Colonic mucosa (tissue), 4 donors: ENCODE measurements around the gene TRAF3IP3. TPM values are rescaled to one million over a fixed set of nuclear protein-coding genes. Genes with fewer than 3 reads are reported as not detected.

Experiments used
- DNase-seq: peaks from one replicate; pipeline ENCODE4 v3.0.0-alpha.2; 2020
- H3K27ac ChIP-seq: fragments of 200-600 bp; one replicate; pipeline ENCODE4 v1.8.0; 2021
- H3K27me3 ChIP-seq: fragments of 200-600 bp; one replicate; pipeline ENCODE4 v1.8.0; 2021
- H3K36me3 ChIP-seq: fragments of 200-600 bp; one replicate; pipeline ENCODE4 v1.8.0; 2021
- H3K4me1 ChIP-seq: fragments of 200-600 bp; one replicate; pipeline ENCODE4 v1.8.0; 2021; ENCODE audit warnings: mild to moderate bottlenecking
- H3K4me3 ChIP-seq: fragments of 200-600 bp; one replicate; pipeline ENCODE4 v1.8.0; 2021
- H3K9ac ChIP-seq, 2 donors: one replicate each; pipeline ENCODE4 v1.7.0; 2013; ENCODE audit warnings: control low read depth in 2 of 2, low read depth in 2 of 2, low read length in 2 of 2
- H3K9me3 ChIP-seq: fragments of 200-600 bp; one replicate; pipeline ENCODE4 v1.8.0; 2021
- CTCF ChIP-seq: fragments of 200-600 bp; IDR thresholded peaks from one replicate; pipeline ENCODE4 v1.8.0; 2022; ENCODE audit warnings: antibody characterized with exemption, mild to moderate bottlenecking
- intact Hi-C: fragments of 100-400 bp; cut with DNase I; formaldehyde crosslinking; loops from one replicate; pipeline ENCODE4 v1.14.1; 2022
- total RNA-seq, 2 donors: library from RNA; stranded (reverse); fragmentation: NEBNext Ultra II Directional in 1 of 2; extraction: Animal tissue kit (Norgen Biotek cat#: 25700) in 1 of 2; gene quantifications; one replicate each; pipeline ENCODE4 v1.2.1, GENCODE V29; 2021
- donor health status: healthy.
- donor health status: DM: no; HTN: no; CAD: no.
- donor health status: DM: no; HTN: no; CAD: no.

The TRAF3IP3 gene
- total RNA-seq, 2 donors from 2014 or later = 2.0 to 3.2 TPM

GRCh38 chr1:209749670-209750323, 6.1 kb upstream of the TRAF3IP3 start:
- no peak overlapping the region for H3K27ac ChIP-seq

GRCh38 chr1:209751627-209752231, 4.1 kb upstream of the TRAF3IP3 start:
- no peak for TF ChIP-seq CTCF
- intact Hi-C loops = no loop called here
- Histone ChIP-seq H3K36me3 (no peaks in the 10 kb centered on the region), H3K4me3 (no peak overlapping the region), H3K27ac (no peak overlapping the region), H3K9ac (no peak overlapping the region), H3K27me3 (no peaks in the 10 kb centered on the region), H3K4me1 (peaks cover 4% of the 10 kb centered on the region), H3K9me3 (no peaks in the 10 kb centered on the region)
- DNase-seq = no peak

More at GRCh38 chr1:209749670-209750323, 6.1 kb upstream of the TRAF3IP3 start:
- no peak overlapping the region for H3K9ac ChIP-seq
- H3K9me3 ChIP-seq = no peaks in the 10 kb centered on the region
- no peaks in the 10 kb centered on the region for H3K27me3 ChIP-seq
- no peak for TF ChIP-seq CTCF
- H3K4me3 ChIP-seq = no peak overlapping the region
- intact Hi-C loops = loop anchor here (5.0 kb wide), 1 partner anchor 172 kb away; no protein-coding TSS in a partner anchor
- peaks cover 4% of the 10 kb centered on the region for H3K4me1 ChIP-seq
- H3K36me3 ChIP-seq = no peaks in the 10 kb centered on the region
- DNase-seq = no peak

- Histone ChIP-seq H3K4me1 (peaks cover 4% of the 10 kb centered on the region), H3K9me3 (no peaks in the 10 kb centered on the region), H3K4me3 (no peak overlapping the region), H3K36me3 (no peaks in the 10 kb centered on the region), H3K27me3 (no peaks in the 10 kb centered on the region), H3K27ac (no peak overlapping the region), H3K9ac (no peak overlapping the region)
- intact Hi-C loops = no loop called here
- no peak for DNase-seq
- TF ChIP-seq CTCF = no peak
These were observed 3.0 kb upstream of the TRAF3IP3 start for GRCh38 chr1:209752890-209753289.

- no peaks in the 10 kb centered on the region for H3K4me1 ChIP-seq
- intact Hi-C loops = no loop called here
- H3K9me3 ChIP-seq = no peaks in the 10 kb centered on the region
- H3K27ac ChIP-seq = peak overlapping the region; percentile 60
- H3K4me3 ChIP-seq = no peak overlapping the region
- no peak for DNase-seq
- no peaks in the 10 kb centered on the region for H3K36me3 ChIP-seq
- no peak for TF ChIP-seq CTCF
- no peaks in the 10 kb centered on the region for H3K27me3 ChIP-seq
- H3K9ac ChIP-seq = no peak overlapping the region
These were observed 597 bp upstream of the TRAF3IP3 start for GRCh38 chr1:209755256-209755655.

GRCh38 chr1:209756615-209757445, 977 bp downstream of the TRAF3IP3 start:
- TF ChIP-seq CTCF = no peak
- Histone ChIP-seq H3K36me3 (no peaks in the 10 kb centered on the region), H3K27me3 (no peaks in the 10 kb centered on the region), H3K4me3 (peak overlapping the region; percentile 25), H3K4me1 (no peaks in the 10 kb centered on the region), H3K9me3 (no peaks in the 10 kb centered on the region), H3K27ac (peak overlapping the region; percentile 60), H3K9ac (peak overlapping the region; percentile 44 to 66)
- DNase-seq = no peak
- intact Hi-C loops = no loop called here
